K562 (cell line): ENCODE data around the gene HAX1. TPM values are rescaled to one million over a fixed set of nuclear protein-coding genes. Genes with fewer than 3 reads are reported as not detected.

Source experiments
- ETV6 ChIP-seq, 3 experiments: fragments of 150-350 bp in 1 of 3; sonication (generic) in 1 of 3; formaldehyde crosslinking in 1 of 3; IDR thresholded peaks; 2 replicates each; pipeline versions ENCODE4 v1.6.1 to v1.8.0; 2014 to 2022; ENCODE audit warnings: borderline replicate concordance in 2 of 3, low read depth in 2 of 3, antibody characterized with exemption in 1 of 3, low read length in 1 of 3, mild to moderate bottlenecking in 1 of 3, missing genetic modification reagents in 1 of 3
- JUNB ChIP-seq: fragments of 450-650 bp; formaldehyde crosslinking; conservative IDR thresholded peaks from 2 replicates; pipeline ENCODE4 v1.4.0; 2020; ENCODE audit warnings: mild to moderate bottlenecking
- KDM2B ChIP-seq: fragments of 250-450 bp; sonication (Bioruptor Pico); IDR thresholded peaks from 2 replicates; pipeline ENCODE4 v1.8.0; 2021; ENCODE audit warnings: mild to moderate bottlenecking, moderate library complexity
- NCOA6 ChIP-seq: fragments of 450-650 bp; IDR thresholded peaks from 2 replicates; pipeline ENCODE4 v1.6.1; 2017; ENCODE audit warnings: mild to moderate bottlenecking
- NR1H2 ChIP-seq: sonication (generic); formaldehyde crosslinking; IDR thresholded peaks from 2 replicates; pipeline ENCODE4 v1.4.0; 2020; ENCODE audit warnings: mild to moderate bottlenecking, missing genetic modification reagents
- SP1 ChIP-seq: sonication (generic); formaldehyde crosslinking; IDR thresholded peaks from 2 replicates; pipeline ENCODE4 v1.8.1; 2022; ENCODE audit warnings: mild to moderate bottlenecking, missing genetic modification reagents
- SRSF3 ChIP-seq: fragments of 200-400 bp; formaldehyde crosslinking; IDR thresholded peaks from 2 replicates; pipeline ENCODE4 v1.6.1; 2016; ENCODE audit warnings: mild to moderate bottlenecking, low read length, moderate library complexity; ENCODE audit not compliant: insufficient read depth
- ZNF140 ChIP-seq: fragments of 250-450 bp; sonication (Bioruptor Pico); IDR thresholded peaks from 2 replicates; pipeline ENCODE4 v1.8.0; 2021; ENCODE audit warnings: moderate library complexity, mild to moderate bottlenecking, inconsistent platforms
- ZNF165 ChIP-seq: fragments of 250-450 bp; sonication (Bioruptor Pico); IDR thresholded peaks from 2 replicates; pipeline ENCODE4 v1.4.0; 2020; ENCODE audit warnings: borderline replicate concordance
- ZNF174 ChIP-seq: fragments of 250-450 bp; sonication (Bioruptor Pico); IDR thresholded peaks from 2 replicates; pipeline ENCODE4 v1.4.0; 2020; ENCODE audit warnings: mild to moderate bottlenecking
- ZNF3 ChIP-seq: fragments of 250-450 bp; sonication (Bioruptor Pico); IDR thresholded peaks from 2 replicates; pipeline ENCODE4 v1.5.0; 2021; ENCODE audit warnings: mild to moderate bottlenecking, moderate library complexity
- ZNF699 ChIP-seq: fragments of 250-450 bp; sonication (Bioruptor Pico); IDR thresholded peaks from 2 replicates; pipeline ENCODE4 v1.8.0; 2021; ENCODE audit warnings: mild to moderate bottlenecking, moderate library complexity; ENCODE audit not compliant: insufficient replicate concordance
- polyA plus RNA-seq, 8 experiments: library from polyadenylated mRNA; depleted of rRNA in 4 of 8; stranded (reverse) in 5 of 8; unstranded in 3 of 8; fragments of >200 nt; fragmentation: Nextera tagmentation in 2 of 8; fragmentation: Illumina TruSeq in 1 of 8; extraction: Ambion mirVana in 2 of 8; extraction: Trizol in 1 of 8; gene quantifications; 2 replicates each; pipeline versions ENCODE4 v1.2.1 to v1.2.3, GENCODE V29; 2011 to 2014; ENCODE audit warnings: inconsistent platforms in 1 of 8, missing spikeins in 1 of 8
- total RNA-seq, 7 experiments: library from RNA; depleted of rRNA in 6 of 7; stranded (reverse); fragments of >200 nt in 6 of 7; fragmentation: Illumina TruSeq in 2 of 7; extraction: Trizol in 2 of 7; gene quantifications; 2 replicates each; pipeline versions ENCODE4 v1.2.1 to v1.2.3, GENCODE V29; 2011 to 2021; ENCODE audit warnings: low replicate concordance in 1 of 7
- TF ChIP-seq, protein P1 (sequence below), 2 experiments: IDR thresholded peaks in 1 of 2; conservative IDR thresholded peaks in 1 of 2; 2 replicates each; pipeline ENCODE4 v1.6.1; 2016; ENCODE audit warnings: low read depth in 2 of 2, mild to moderate bottlenecking in 1 of 2, missing compliant biosample characterization in 1 of 2, missing genetic modification characterization in 1 of 2, moderate library complexity in 1 of 2
- TF ChIP-seq, protein P2 (sequence below): fragments of 250-450 bp; sonication (Bioruptor Pico); IDR thresholded peaks from 2 replicates; pipeline ENCODE4 v1.4.0; 2020; ENCODE audit warnings: mild to moderate bottlenecking, moderate library complexity
- TF ChIP-seq, protein P3 (sequence below), 2 experiments: fragments of 450-650 bp; IDR thresholded peaks; 2 replicates each; pipeline ENCODE4 v1.6.1; 2016
- TF ChIP-seq, protein P4 (sequence below): fragments of 450-650 bp; conservative IDR thresholded peaks from 2 replicates; pipeline ENCODE4 v1.6.1; 2016; ENCODE audit warnings: missing genetic modification characterization, low read depth, mild to moderate bottlenecking, missing compliant biosample characterization, moderate library complexity
- TF ChIP-seq, protein P5 (sequence below): fragments of 250-450 bp; sonication (Bioruptor Pico); IDR thresholded peaks from 2 replicates; pipeline ENCODE4 v1.6.1; 2021; ENCODE audit warnings: mild to moderate bottlenecking

The HAX1 gene
- total and polyA plus RNA-seq, 9 of the 15 experiments (the other 6 are each of a cell fraction or from before 2014, with no cell fraction given), result 143 to 492 (median 234) TPM

DNA sequence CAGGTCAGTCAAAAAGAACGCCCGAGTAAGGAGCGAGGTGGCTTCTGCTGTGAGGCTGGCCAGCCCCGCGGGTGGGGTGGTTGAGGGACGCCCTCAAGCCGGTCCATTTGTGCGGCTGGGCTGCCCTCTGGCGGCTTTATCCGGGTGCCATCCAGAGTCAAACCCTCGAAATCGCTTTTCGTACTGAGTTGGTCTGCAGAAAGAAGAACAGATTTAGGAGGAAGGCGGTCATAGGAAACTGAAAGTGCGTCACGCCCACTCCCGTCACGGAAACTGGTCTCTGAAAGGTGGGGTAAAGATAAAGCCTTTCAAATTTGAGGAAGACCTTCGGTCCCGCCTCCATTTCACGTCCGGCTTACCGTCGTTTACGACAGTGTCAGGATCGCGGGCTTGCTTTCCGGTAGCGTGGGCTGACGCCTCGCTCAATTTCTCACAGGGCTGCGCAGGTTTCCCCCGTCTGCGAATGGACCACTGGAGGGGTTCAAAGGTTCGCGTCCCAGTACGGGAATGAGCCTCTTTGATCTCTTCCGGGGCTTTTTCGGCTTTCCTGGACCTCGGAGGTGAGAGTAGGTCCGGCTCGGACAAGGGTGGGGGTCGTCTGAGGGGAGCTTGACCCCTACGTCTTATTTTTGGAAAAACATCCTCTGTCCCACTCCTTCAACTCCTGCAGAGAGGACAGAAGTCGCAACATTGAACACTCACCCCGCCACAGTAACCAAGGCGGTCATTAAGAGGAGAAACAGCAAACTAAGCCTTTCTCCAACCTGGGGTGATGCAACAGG is at the start of gene HAX1 (continued):
- TF ChIP-seq, protein P1, sequence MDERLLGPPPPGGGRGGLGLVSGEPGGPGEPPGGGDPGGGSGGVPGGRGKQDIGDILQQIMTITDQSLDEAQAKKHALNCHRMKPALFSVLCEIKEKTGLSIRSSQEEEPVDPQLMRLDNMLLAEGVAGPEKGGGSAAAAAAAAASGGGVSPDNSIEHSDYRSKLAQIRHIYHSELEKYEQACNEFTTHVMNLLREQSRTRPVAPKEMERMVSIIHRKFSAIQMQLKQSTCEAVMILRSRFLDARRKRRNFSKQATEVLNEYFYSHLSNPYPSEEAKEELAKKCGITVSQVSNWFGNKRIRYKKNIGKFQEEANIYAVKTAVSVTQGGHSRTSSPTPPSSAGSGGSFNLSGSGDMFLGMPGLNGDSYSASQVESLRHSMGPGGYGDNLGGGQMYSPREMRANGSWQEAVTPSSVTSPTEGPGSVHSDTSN (CRISPR knock-in tag; IDR thresholded peaks at IDR 0.05; ENCODE audit: low read depth), result no peak
- TF ChIP-seq, protein P1 (tag; conservative IDR thresholded peaks at IDR 0.05; ENCODE audit: low read depth), result no peak
- TF ChIP-seq ZNF3 (CRISPR knock-in tag) (no peak), KDM2B (CRISPR knock-in tag) (peak; percentile 35; the same call in 1 of the 2 replicates), SP1 (CRISPR knock-in tag) (peak; percentile 90), SRSF3 (no peak), ZNF165 (CRISPR knock-in tag) (no peak), NR1H2 (CRISPR knock-in tag) (no peak), ZNF174 (CRISPR knock-in tag) (no peak), JUNB (CRISPR knock-in tag) (no peak), NCOA6 (no peak), ZNF699 (CRISPR knock-in tag) (no peak), ETV6 (IDR thresholded peaks at IDR 0.05; ENCODE audit: borderline replicate concordance in 1 of 2, low read depth in 2 of 2, low read length in 1 of 2) (0 out of 4 replicates have a peak, but pooled peaks of 1 of the 2 experiments have one; percentile 35), ETV6 (CRISPR knock-in tag; IDR thresholded peaks at IDR 0.05; ENCODE audit: borderline replicate concordance) (no peak), ZNF140 (no peak)
- TF ChIP-seq, protein P2, sequence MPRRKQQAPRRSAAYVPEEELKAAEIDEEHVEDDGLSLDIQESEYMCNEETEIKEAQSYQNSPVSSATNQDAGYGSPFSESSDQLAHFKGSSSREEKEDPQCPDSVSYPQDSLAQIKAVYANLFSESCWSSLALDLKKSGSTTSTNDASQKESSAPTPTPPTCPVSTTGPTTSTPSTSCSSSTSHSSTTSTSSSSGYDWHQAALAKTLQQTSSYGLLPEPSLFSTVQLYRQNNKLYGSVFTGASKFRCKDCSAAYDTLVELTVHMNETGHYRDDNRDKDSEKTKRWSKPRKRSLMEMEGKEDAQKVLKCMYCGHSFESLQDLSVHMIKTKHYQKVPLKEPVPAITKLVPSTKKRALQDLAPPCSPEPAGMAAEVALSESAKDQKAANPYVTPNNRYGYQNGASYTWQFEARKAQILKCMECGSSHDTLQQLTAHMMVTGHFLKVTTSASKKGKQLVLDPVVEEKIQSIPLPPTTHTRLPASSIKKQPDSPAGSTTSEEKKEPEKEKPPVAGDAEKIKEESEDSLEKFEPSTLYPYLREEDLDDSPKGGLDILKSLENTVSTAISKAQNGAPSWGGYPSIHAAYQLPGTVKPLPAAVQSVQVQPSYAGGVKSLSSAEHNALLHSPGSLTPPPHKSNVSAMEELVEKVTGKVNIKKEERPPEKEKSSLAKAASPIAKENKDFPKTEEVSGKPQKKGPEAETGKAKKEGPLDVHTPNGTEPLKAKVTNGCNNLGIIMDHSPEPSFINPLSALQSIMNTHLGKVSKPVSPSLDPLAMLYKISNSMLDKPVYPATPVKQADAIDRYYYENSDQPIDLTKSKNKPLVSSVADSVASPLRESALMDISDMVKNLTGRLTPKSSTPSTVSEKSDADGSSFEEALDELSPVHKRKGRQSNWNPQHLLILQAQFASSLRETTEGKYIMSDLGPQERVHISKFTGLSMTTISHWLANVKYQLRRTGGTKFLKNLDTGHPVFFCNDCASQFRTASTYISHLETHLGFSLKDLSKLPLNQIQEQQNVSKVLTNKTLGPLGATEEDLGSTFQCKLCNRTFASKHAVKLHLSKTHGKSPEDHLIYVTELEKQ, result no peak
- TF ChIP-seq, protein P3, sequence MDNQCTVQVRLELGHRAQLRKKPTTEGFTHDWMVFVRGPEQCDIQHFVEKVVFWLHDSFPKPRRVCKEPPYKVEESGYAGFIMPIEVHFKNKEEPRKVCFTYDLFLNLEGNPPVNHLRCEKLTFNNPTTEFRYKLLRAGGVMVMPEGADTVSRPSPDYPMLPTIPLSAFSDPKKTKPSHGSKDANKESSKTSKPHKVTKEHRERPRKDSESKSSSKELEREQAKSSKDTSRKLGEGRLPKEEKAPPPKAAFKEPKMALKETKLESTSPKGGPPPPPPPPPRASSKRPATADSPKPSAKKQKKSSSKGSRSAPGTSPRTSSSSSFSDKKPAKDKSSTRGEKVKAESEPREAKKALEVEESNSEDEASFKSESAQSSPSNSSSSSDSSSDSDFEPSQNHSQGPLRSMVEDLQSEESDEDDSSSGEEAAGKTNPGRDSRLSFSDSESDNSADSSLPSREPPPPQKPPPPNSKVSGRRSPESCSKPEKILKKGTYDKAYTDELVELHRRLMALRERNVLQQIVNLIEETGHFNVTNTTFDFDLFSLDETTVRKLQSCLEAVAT (IDR thresholded peaks at IDR 0.05), result no peak
- TF ChIP-seq, protein P4, sequence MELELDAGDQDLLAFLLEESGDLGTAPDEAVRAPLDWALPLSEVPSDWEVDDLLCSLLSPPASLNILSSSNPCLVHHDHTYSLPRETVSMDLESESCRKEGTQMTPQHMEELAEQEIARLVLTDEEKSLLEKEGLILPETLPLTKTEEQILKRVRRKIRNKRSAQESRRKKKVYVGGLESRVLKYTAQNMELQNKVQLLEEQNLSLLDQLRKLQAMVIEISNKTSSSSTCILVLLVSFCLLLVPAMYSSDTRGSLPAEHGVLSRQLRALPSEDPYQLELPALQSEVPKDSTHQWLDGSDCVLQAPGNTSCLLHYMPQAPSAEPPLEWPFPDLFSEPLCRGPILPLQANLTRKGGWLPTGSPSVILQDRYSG (tag), result no peak
- TF ChIP-seq, protein P5, sequence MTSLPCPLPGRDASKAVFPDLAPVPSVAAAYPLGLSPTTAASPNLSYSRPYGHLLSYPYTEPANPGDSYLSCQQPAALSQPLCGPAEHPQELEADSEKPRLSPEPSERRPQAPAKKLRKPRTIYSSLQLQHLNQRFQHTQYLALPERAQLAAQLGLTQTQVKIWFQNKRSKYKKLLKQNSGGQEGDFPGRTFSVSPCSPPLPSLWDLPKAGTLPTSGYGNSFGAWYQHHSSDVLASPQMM (CRISPR knock-in tag), result no peak
